GM12872 (cell line): ENCODE measurements around the gene SLC4A1.

Experiments
- CTCF ChIP-seq: IDR thresholded peaks from 3 replicates; pipeline ENCODE4 v1.5.1; 2011; ENCODE audit warnings: low read depth, mild to moderate bottlenecking, low read length, moderate library complexity; ENCODE audit not compliant: insufficient read depth

Gene SLC4A1

GRCh38 chr17:44267818-44268490 lies at the start of gene SLC4A1:
Gene SLC4A1 (minus strand): TSS chr17:44268135. CDS start chr17:44262866, 5,269 bp downstream.
- TF ChIP-seq CTCF: no peak

- no peak for TF ChIP-seq CTCF
Observed at GRCh38 chr17:44317545-44317944, 49.6 kb upstream of the SLC4A1 start.

- TF ChIP-seq CTCF: no peak
Observed at GRCh38 chr17:44315760-44316731, 48.1 kb upstream of the SLC4A1 start.

GRCh38 chr17:44314869-44315661 lies 47.1 kb upstream of the SLC4A1 start:
- no peak for TF ChIP-seq CTCF

GRCh38 chr17:44314524-44314868 lies 46.6 kb upstream of the SLC4A1 start:
- no peak for TF ChIP-seq CTCF

GRCh38 chr17:44314031-44314430 lies 46.1 kb upstream of the SLC4A1 start:
- no peak for TF ChIP-seq CTCF
